Left renal cortex interstitium (tissue), 4 donors: ENCODE data around the gene PATJ. TPM values are rescaled to one million over a fixed set of nuclear protein-coding genes. Genes with fewer than 3 reads are reported as not detected.

ENCODE experiments used
- DNase-seq, 4 donors: peaks; one replicate each; pipeline ENCODE4 v3.0.0-alpha.2; 2013; ENCODE audit warnings: low read depth in 4 of 4, low spot score in 2 of 4, missing footprints in 1 of 4
- polyA plus RNA-seq, 4 donors: library from polyadenylated mRNA; unstranded; fragments of 120-200 nt; gene quantifications; one replicate each; pipeline ENCODE4 v1.2.1, GENCODE V29; 2013; ENCODE audit not compliant: insufficient read length in 4 of 4

PATJ gene
- polyA plus RNA-seq, 4 donors = 33.0 to 61.4 (median 48.7) TPM

GRCh38 chr1:62077821-62078220 is 335.5 kb downstream of the PATJ start:
- DNase-seq = no peak

- DNase-seq = no peak
Measured at GRCh38 chr1:62082456-62083363, 340.4 kb downstream of the PATJ start.

GRCh38 chr1:62084310-62084890 is 342.1 kb downstream of the PATJ start:
- DNase-seq = no peak

GRCh38 chr1:62088439-62088838 is 346.2 kb downstream of the PATJ start:
- DNase-seq = no peak

GRCh38 chr1:62089570-62089969 is 347.3 kb downstream of the PATJ start:
- no peak for DNase-seq

GRCh38 chr1:62090016-62090415 is 347.7 kb downstream of the PATJ start:
- no peak for DNase-seq

GRCh38 chr1:62092110-62092509 is 349.8 kb downstream of the PATJ start:
- DNase-seq = no peak

- no peak for DNase-seq
Measured at GRCh38 chr1:62093261-62093660, 351.0 kb downstream of the PATJ start.

- DNase-seq = no peak
Measured at GRCh38 chr1:62097464-62097863, 355.2 kb downstream of the PATJ start.

- DNase-seq = no peak
Measured at GRCh38 chr1:62100442-62100841, 358.2 kb downstream of the PATJ start.

GRCh38 chr1:62103846-62104245 is 361.6 kb downstream of the PATJ start:
- DNase-seq = no peak

- no peak for DNase-seq
Measured at GRCh38 chr1:62107923-62108322, 365.6 kb downstream of the PATJ start.

GRCh38 chr1:62109124-62109523 is 366.8 kb downstream of the PATJ start:
- DNase-seq = no peak

GRCh38 chr1:62110198-62110817 is 368.0 kb downstream of the PATJ start:
- DNase-seq = no peak

GRCh38 chr1:62111084-62111483 is 368.8 kb downstream of the PATJ start:
- DNase-seq = no peak

GRCh38 chr1:62113507-62113906 is 371.2 kb downstream of the PATJ start:
- no peak for DNase-seq

GRCh38 chr1:62117018-62117750 is 374.9 kb downstream of the PATJ start:
- no peak for DNase-seq

- DNase-seq = no peak
Measured at GRCh38 chr1:62126579-62127290, 384.5 kb downstream of the PATJ start.

GRCh38 chr1:62128745-62129144 is 386.5 kb downstream of the PATJ start:
- DNase-seq = no peak

- peak in 1 of 4 donors; percentile 34 for DNase-seq
Measured at GRCh38 chr1:62131093-62131725, 388.9 kb downstream of the PATJ start.
